ENCODE results near the gene RASGRF2.

RASGRF2 gene

DNA sequence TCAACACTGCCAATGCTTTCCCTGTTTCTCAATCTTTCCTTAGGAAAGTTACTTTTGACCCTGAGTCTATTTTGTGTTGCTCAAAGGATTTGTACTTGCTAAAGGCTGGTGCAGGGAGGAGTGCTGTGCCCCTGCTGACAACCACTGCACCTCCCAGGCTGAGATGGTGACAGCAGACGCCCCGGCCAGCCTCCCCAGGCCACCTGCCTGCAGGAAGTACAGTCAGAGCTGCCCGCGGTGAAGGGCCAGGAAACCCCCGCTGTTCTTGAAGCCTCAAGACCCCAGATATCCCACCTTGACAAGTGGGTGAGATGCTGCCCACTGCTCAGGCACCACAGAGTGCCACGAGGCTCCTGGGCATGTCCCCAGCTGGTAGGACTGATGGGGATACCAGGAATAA is 228.8 kb downstream of the RASGRF2 start:
- DNase-seq (ENCODE audit: low read depth, low spot score): no peak
- no peak overlapping the region for H3K27ac ChIP-seq

DNA sequence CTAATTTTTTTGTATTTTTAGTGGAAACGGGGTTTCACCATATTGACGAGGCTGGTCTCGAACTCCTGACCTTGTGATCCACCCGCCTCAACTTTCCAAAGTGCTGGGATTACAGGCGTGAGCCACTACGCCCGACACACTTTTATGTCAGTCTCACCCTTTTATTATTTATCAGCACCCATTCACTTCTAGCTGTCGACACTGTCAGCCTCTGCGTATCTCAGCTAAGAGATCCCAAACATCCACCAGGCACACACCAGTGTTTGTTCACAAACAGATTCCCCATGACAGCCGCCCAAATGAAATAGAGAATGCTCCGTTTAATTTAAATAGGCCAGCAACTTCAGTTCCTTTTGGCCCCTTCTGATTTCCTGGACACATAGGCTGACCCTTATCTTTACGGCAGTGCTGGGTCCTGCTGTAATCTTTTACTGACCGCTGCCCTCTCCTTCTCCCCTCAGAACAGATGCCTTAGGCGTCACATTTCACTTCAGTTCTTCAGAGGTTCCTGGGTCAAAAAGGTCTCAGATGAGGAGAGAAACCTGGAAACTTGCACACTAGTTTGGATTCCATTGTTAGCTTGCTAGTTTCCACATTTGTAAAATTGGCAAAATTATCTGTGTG is 229.8 kb downstream of the RASGRF2 start:
- no peak for DNase-seq (ENCODE audit: low read depth, low spot score)
- H3K27ac ChIP-seq: no peak overlapping the region

DNA sequence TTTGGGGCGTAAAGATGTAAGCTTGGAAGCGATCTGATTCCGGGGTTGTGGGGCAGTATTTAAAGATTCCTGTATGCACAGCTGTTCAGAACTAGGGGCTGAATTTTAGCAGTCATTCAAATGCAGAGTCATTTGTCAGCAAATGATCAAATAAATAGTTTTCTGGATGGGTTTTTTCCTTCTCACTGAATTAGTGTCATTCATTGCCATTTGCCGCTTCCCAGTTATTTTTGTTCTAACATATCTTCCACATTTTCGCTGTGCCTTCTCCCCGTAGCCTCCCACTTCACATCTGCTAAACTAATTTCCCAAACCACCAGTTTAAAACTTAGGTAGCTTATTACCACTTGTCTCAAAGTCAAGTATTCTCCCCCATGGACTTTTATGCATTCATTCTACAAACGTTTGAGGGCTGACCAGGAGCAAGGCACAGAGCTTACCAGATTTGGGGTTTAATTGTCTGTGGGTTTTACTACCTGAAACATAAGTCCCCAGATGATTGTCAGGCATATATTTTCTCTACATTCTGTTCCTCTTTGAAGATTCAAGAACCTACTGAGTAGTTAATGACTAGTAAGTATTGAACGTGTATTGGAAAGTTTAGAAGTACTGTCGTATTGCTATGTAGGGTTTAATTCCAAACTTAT is 231.7 kb downstream of the RASGRF2 start:
- no peak for DNase-seq (ENCODE audit: low read depth, low spot score)
- no peak overlapping the region for H3K27ac ChIP-seq

- DNase-seq (ENCODE audit: low read depth, low spot score): no peak
- no peak overlapping the region for H3K27ac ChIP-seq
Measured at GRCh38 chr5:81192373-81192750, 232.2 kb downstream of the RASGRF2 start.

GRCh38 chr5:81194633-81195334 is 234.6 kb downstream of the RASGRF2 start:
- no peak for DNase-seq (ENCODE audit: low read depth, low spot score)
- H3K27ac ChIP-seq: no peak overlapping the region

DNA sequence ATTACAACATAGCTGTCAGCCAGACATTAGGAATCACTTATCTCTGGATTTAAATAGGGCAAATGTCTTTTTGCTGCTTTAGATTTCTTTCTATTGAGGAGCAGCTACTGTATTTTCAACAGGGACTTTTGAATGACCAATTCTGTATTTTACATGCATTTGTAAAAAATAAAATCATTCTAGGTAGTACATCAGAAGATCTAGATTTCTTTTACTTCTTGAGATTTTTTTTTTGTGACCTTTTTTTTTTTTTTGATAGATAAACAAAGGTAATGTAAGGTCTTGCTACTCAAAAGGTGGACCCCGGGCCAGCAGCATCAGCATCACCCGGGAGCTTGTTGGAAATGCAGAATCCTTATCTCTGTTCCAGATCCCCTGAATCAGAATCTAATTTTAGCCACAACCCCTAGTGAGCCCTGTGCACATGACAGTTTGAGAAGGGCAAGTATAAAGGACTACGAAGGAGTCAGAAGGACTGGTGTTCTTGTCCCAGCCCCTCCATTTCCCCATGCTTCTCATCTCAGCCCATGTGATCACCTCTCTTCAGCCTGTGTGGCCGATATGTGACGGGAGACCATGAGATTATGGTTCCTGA is 235.3 kb downstream of the RASGRF2 start:
- H3K27ac ChIP-seq: no peak overlapping the region
- no peak for DNase-seq (ENCODE audit: low read depth, low spot score)

GRCh38 chr5:81202655-81203054 is 242.5 kb downstream of the RASGRF2 start:
- DNase-seq (ENCODE audit: low read depth, low spot score): no peak
- H3K27ac ChIP-seq: no peak overlapping the region

- no peak overlapping the region for H3K27ac ChIP-seq
- no peak for DNase-seq (ENCODE audit: low read depth, low spot score)
Measured at GRCh38 chr5:81203729-81204128, 243.6 kb downstream of the RASGRF2 start.

- no peak overlapping the region for H3K27ac ChIP-seq
- no peak for DNase-seq (ENCODE audit: low read depth, low spot score)
Measured at GRCh38 chr5:81204205-81204604, 244.0 kb downstream of the RASGRF2 start.

DNA sequence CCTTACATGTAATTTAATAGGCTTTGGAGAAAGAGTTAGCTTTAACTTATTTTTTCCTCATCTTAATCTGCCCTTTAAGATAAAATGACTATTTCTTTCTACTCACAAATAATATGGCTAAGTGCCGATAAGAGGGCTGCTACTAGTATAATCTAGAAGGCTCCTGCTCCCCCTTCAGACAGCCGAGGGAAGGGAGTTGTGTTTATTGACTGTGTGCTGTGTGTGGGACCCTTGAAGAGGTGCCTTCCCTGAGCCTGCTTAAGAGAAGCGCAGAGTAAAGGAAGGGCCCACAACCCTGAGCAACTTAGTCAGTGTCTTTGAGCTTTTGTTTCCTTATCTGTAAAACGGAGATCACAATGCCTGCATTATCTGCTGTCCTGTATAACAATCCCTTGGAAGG is 244.9 kb downstream of the RASGRF2 start:
- H3K27ac ChIP-seq: no peak overlapping the region
- no peak for DNase-seq (ENCODE audit: low read depth, low spot score)

- DNase-seq (ENCODE audit: low read depth, low spot score): no peak
- H3K27ac ChIP-seq: no peak overlapping the region
Measured at GRCh38 chr5:81207009-81207408, 246.8 kb downstream of the RASGRF2 start.

GRCh38 chr5:81208904-81209303 is 248.7 kb downstream of the RASGRF2 start:
- DNase-seq (ENCODE audit: low read depth, low spot score): peak; percentile 34
- H3K27ac ChIP-seq: peak overlapping the region; percentile 7

DNA sequence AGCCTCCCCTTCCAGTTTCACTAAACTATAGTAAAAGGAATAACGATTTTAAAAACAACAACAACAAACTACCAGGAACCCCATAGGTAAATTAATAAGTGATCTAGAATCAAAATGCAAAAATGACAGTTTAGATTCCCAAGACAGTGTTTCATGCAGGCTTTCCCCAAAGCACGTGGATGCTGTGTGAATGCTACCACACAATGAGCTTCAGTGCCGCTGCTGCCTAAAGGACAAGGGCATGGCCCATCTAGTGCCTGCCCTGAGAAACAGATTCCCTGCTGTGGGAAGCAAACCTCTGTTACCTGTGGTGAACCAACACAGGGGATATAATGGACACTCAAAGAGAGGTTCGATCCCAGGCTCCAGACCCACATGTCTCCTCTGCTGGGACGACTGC is 249.2 kb downstream of the RASGRF2 start:
- DNase-seq (ENCODE audit: low read depth, low spot score): no peak
- no peak overlapping the region for H3K27ac ChIP-seq

GRCh38 chr5:81209869-81210493 is 249.8 kb downstream of the RASGRF2 start:
- no peak for DNase-seq (ENCODE audit: low read depth, low spot score)
- H3K27ac ChIP-seq: no peak overlapping the region

DNA sequence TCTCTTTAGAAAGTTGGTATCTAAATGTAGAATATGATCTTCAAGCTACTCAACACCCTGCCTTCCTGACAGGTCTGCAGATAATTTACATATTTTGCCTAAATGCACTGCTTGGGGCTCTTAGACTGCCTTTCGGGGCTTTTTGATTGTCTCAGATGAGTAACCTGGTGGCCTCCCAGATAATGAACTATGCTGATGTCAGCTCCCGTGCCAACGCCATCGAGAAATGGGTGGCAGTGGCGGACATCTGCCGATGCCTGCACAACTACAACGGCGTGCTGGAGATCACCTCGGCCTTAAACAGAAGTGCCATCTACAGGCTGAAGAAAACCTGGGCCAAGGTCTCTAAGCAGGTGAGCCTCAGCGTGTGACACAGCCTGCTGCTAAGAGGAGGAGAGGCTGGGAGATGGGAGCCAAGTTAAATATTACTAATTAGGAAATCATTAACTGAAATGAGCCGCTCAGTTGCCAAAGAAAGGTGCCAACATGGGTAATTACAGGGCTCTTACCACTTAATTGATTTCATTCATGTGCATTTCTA is 252.1 kb downstream of the RASGRF2 start:
- H3K27ac ChIP-seq: no peak overlapping the region
- no peak for DNase-seq (ENCODE audit: low read depth, low spot score)

DNA sequence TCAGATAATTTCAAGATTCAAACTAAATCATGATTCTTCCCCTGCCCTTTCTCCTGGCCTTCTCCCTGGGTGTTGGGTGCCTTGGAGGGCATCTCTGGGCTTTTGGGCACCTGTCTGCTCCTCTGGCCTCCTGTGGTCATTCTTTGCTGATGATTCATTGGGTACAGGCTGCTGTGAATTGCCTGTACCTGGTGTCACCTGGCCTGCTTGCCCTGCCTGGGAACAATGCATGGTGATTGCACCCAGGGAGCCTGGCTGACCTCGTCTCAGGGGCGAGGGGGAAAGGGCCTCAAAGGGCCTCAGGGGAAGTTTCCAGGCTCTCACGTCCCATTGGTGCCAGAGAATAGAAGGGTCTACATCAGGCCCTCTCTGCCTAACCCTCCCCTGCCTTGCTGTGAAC is 252.9 kb downstream of the RASGRF2 start:
- H3K27ac ChIP-seq: no peak overlapping the region
- no peak for DNase-seq (ENCODE audit: low read depth, low spot score)

GRCh38 chr5:81214848-81215247 is 254.7 kb downstream of the RASGRF2 start:
- DNase-seq (ENCODE audit: low read depth, low spot score): no peak
- H3K27ac ChIP-seq: no peak overlapping the region

- no peak for DNase-seq (ENCODE audit: low read depth, low spot score)
Measured at GRCh38 chr5:81216152-81216551, 256.0 kb downstream of the RASGRF2 start.

DNA sequence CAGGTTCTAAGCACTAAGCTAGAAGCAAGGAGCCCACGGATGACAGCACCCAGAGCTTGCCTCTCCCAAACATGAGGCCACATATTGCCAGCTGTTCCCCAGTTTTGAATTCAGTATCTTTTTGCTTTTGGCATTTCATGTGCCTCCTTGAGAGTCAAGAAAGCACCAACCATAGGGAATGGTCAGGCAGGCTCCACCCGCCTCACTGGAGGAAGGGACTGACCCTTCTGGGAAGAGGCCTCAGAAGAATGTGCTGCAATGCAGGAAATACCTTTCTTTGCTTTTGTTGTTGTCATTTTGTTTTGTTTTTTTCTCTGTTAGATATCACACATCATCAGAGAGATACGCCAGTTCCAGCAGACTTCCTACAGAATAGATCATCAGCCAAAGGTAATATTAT is 259.2 kb downstream of the RASGRF2 start:
- DNase-seq (ENCODE audit: low read depth, low spot score): no peak

More at GRCh38 chr5:81216152-81216551, 256.0 kb downstream of the RASGRF2 start:
- no peak overlapping the region for H3K27ac ChIP-seq

DNA sequence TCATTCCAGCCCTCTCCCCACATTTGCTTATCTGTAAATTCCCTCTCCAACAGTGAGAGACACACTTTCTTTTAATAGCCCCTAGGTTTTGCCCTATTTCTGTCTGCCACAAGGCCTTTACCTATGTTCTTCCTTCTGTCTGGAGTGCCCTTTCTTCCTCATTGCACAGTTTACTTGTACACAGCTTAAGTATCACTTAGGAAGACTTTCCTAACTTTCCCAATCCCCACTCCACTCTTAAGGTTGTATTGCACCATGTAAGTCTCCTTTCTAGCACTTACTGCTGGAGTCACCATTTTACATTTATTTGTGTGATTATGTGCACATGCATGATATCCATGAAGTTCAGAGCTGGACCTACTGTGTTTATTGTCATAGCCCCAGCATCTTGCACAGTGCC is 262.1 kb downstream of the RASGRF2 start:
- H3K27ac ChIP-seq: no peak overlapping the region

More for the DNA sequence above, 259.2 kb downstream of the RASGRF2 start:
- no peak overlapping the region for H3K27ac ChIP-seq

More for the DNA sequence above, 262.1 kb downstream of the RASGRF2 start:
- no peak for DNase-seq (ENCODE audit: low read depth, low spot score)

Data from epithelial cell of prostate (primary cell).